Subcutaneous adipose tissue (tissue), 4 donors: ENCODE measurements around the gene CREG1. TPM values are rescaled to one million over a fixed set of nuclear protein-coding genes. Genes with fewer than 3 reads are reported as not detected.

Experiments used
- total RNA-seq, 4 donors: library from RNA; depleted of rRNA; stranded (reverse); fragments of >200 nt; gene quantifications; one replicate each; pipeline ENCODE4 v1.1.0, GENCODE V29; 2016
- TF ChIP-seq, protein P1 (sequence below): fragments of 450-650 bp; IDR thresholded peaks from one replicate; pipeline ENCODE4 v1.5.1; 2016; ENCODE audit warnings: low read depth, mild to moderate bottlenecking, control low read depth, antibody characterized with exemption, moderate library complexity

Gene CREG1
- total RNA-seq, 4 donors from 2014 or later, result 190 to 407 (median 330) TPM

DNA sequence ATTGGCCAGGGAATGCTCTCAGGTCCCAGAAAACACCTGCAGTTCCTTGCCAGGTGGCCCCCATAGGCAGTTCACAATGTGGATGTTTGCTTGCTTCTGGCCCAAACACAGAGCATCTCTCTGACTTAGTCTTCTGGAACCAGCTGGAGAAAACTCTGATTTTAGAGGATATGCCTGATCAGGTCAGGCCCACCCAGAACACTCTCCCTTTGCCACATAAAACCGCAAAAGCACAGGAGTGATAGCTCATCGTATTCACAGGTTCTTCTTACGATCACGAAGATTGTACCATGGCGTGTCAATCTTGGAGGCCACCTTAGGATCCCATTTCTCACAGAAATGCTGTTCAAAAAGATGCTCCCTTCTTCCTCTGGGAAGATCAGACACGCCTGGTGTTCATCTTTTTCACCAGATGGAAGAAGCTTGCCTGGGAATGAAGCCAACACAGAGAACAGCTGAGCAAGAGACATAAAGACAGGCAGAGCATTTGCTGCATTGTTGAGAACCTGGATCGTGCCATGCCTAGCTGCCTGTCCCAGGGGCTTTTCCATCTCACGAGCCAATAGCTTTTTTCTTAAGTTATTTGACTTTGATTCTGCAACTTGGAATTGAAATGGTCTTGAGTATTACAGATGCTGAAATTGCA lies 23.6 kb downstream of the CREG1 start:
- TF ChIP-seq, protein P1, sequence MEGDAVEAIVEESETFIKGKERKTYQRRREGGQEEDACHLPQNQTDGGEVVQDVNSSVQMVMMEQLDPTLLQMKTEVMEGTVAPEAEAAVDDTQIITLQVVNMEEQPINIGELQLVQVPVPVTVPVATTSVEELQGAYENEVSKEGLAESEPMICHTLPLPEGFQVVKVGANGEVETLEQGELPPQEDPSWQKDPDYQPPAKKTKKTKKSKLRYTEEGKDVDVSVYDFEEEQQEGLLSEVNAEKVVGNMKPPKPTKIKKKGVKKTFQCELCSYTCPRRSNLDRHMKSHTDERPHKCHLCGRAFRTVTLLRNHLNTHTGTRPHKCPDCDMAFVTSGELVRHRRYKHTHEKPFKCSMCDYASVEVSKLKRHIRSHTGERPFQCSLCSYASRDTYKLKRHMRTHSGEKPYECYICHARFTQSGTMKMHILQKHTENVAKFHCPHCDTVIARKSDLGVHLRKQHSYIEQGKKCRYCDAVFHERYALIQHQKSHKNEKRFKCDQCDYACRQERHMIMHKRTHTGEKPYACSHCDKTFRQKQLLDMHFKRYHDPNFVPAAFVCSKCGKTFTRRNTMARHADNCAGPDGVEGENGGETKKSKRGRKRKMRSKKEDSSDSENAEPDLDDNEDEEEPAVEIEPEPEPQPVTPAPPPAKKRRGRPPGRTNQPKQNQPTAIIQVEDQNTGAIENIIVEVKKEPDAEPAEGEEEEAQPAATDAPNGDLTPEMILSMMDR, result no peak

DNA sequence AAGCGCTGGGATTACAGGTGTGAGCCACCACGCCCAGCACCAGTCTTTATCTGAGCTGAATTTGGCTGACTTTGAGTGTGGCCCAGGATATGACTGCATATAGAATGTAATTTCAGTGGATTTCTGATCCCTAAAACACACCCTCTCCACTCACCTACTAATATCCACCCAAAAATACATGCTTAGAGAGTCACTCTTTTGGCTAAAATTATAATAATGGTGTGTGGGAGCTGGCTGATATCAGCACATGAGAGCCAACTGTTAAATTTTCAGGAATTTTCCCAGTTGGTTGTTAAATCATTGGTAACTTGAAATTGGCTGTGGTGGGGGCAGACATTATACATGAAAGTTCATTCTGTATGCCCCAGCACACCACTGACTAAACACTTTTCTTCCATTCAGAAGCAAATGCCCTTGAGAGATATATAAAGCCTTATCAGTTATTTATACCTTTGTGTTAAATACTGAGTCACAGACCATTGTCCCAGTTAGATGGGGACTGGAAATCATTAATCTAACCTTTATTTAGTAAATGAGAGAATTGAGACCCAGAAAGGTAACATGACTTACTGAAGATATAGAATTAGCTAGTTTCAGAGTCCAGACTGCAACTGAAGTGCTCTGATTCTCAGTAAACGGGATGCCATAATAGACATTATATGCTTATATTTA lies 25.4 kb downstream of the CREG1 start:
- TF ChIP-seq, protein P1, result no peak

DNA sequence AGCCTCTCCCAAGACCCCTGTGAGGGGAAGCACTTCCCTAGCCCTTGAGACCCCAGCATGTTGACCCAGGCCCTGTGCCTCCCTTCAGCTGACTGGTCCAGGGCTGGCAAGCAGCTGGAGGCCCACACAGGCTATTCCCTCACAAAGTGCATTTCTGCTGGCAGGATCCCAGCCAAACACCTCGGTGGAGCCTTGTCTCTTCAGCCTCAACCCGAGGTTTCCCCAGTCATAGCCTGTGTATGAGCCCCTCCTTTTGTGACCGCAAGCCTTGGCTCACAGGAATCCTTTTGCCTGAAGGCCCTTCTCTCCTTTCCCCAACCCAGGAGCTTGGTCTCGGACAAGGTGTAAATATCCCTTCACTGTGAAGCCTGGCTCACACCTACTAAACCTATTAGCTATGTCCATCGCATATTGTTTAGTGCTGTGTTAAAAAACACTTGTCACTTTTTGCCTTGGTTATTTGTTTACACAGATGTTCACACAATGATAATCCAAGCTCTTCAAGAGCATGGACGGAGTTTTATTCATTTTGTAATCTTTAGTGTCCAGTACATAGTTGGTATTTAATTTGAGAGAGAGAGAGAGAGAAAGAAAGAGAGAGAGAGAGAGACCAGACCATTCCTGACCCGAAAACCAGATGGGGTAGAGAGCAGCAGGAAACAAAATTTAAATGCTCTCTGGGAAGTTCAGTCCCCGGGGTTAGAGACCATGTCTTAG lies 26.7 kb downstream of the CREG1 start:
- TF ChIP-seq, protein P1, result no peak

DNA sequence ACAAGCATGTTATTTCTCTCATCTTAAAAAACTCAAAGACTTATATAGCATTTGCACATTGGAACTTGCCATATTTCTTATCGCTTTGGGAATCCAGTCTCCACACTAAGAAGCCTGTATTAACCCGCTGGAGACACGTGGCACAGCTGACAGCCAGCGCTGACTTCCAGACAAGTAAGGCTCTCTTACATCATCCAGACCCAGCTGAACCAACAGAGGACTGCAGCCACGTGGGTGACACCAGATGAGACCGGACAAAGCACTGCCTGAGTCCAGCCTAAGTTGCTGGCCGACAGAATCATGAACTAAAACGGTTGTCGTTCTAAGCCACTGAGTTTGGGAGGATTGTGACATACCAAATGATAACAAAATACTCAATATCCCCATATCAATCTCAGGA lies 28.9 kb downstream of the CREG1 start:
- TF ChIP-seq, protein P1, result no peak

DNA sequence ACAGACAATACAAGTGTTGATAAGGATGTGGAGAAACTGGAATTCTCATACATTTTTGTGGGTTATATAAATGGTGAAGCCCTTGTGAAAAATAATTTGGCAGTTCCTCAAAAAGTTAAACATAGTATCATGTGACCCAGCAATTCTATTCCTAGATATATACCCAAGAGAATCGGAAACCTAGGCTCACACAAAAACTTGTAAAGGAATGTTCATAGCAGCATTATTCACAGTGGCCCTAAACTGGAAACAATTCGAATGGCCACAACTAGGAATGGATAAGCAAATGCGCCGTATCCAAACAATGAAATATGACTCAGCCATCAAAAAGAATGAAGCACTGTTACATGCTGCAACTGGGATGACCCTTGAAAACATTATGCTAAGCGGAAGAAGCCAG lies 31.3 kb downstream of the CREG1 start:
- TF ChIP-seq, protein P1, result no peak

DNA sequence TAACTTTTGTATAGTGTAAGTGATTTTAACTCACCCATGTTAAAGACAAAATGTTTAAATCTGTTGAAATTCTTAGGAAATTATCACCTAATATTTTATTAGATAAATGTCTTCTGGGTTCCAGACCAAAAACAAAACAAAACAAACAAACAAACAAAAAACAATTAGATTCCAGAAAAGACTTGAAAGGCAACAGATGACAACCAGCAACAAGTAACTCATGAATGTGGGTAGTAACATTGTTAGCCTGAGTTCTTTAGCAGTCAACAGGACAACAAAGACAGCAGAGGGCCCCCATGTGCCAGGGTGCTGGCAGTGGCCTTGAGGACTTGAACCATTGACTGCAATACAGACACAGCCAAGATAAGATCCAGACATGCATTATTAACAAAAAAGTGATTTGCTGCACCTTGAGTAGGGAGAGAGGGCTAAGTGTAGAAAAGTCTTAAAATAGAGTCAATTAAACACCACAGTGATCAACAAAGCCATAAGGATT lies 32.8 kb downstream of the CREG1 start:
- TF ChIP-seq, protein P1, result no peak

DNA sequence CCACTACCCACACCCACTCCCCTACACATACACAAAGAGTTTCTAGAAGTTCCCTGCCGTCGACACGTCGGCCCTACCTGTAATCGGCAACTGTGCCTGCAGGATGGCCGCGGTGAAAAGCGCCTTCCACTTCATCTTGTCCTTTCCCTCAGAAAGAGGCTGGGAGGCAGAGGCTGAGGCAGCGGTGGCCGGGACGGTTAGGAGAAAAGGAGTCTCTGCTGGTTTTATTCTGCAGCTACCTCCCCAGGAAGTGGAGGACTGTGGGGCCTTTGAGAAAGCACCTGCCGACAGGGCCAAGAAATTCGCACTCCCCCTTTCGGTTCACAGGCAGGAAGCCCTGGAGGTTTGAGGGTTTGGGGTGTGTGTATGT lies 35.2 kb downstream of the CREG1 start, which contains the start of gene CD247:
Gene CD247, minus strand, starts transcription at position 199 of the 370 bp plus-strand sequence. Its CDS starts 64 bp downstream, at position 135.
- TF ChIP-seq, protein P1, result no peak
